HUES64 (cell line): ENCODE measurements around the gene SIGLEC9.

Experiments
- H3K27ac ChIP-seq: 2 replicates; pipeline ENCODE4 v1.7.0; 2013; ENCODE audit warnings: low read depth, low read length, inconsistent platforms
- H3K27me3 ChIP-seq: 2 replicates; pipeline ENCODE4 v1.6.1; 2013; ENCODE audit warnings: mild to moderate bottlenecking, low read length; ENCODE audit not compliant: insufficient read depth
- H3K36me3 ChIP-seq: 2 replicates; pipeline ENCODE4 v1.6.1; 2013; ENCODE audit warnings: mild to moderate bottlenecking, low read length; ENCODE audit not compliant: insufficient read depth
- H3K4me1 ChIP-seq: 2 replicates; pipeline ENCODE4 v1.6.1; 2013; ENCODE audit warnings: mild to moderate bottlenecking, low read length, moderate library complexity; ENCODE audit not compliant: insufficient read depth
- H3K4me3 ChIP-seq: 2 replicates; pipeline ENCODE4 v1.5.1; 2013; ENCODE audit warnings: mild to moderate bottlenecking, low read length, moderate library complexity
- H3K9ac ChIP-seq: 2 replicates; pipeline ENCODE4 v1.6.1; 2013; ENCODE audit warnings: mild to moderate bottlenecking, low read depth, low read length
- H3K9me3 ChIP-seq: 2 replicates; pipeline ENCODE4 v1.6.1; 2013; ENCODE audit warnings: low read depth, low read length; ENCODE audit not compliant: insufficient read depth
- WGBS: fragments of 150-250, 120-280 bp; methylation state at CpG from one replicate; pipeline ENCODE4 v1.1.7; 2013; ENCODE audit warnings: missing lambda C conversion rate; 5-methylcytosine and 5-hydroxymethylcytosine counted together

SIGLEC9 gene

DNA sequence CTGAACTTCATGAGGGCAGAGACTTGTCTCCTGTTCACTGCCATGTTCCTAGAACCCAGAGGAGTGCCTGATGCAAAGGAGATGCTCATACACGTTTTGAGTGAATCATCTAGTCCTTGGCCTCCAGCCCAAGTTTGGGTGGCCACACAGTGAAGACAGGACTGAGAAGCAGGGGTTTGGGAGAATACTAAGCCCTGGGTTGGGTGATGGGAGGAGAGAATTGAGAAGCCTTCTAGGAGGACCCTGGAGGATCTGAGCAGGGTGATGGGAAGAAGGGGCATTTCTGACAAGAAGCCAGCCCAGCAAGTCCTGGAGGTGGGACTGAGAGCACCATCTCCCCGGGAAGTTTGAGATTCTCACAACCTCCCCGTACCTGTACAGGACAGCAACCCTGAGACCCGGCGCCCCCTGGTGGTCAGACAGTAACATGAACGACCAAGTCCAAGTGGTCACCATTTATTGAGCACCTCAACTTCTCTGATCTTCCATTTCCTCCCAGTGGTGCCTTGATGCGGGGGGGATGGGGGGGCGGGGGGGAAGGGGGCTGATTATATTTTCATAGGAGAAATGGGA lies 27.5 kb upstream of the SIGLEC9 start:
- H3K27me3 ChIP-seq = no peaks in the 10 kb centered on the region
- 25% methylated on average over 6 of the region's 8 CpGs for WGBS
- H3K9me3 ChIP-seq = no peaks in the 10 kb centered on the region
- H3K36me3 ChIP-seq = peaks cover 10% of the 10 kb centered on the region
- 0 out of 2 replicates have a peak, but pooled peaks cover 3% of the 10 kb centered on the region for H3K4me1 ChIP-seq
- H3K4me3 ChIP-seq = no peak overlapping the region
- H3K27ac ChIP-seq = no peak overlapping the region
- H3K9ac ChIP-seq = no peak overlapping the region

GRCh38 chr19:51097796-51098195 lies 26.9 kb upstream of the SIGLEC9 start:
- H3K4me1 ChIP-seq = 0 out of 2 replicates have a peak, but pooled peaks cover 3% of the 10 kb centered on the region
- H3K9ac ChIP-seq = no peak overlapping the region
- H3K4me3 ChIP-seq = no peak overlapping the region
- 87% methylated on average over 20 of the region's 20 CpGs for WGBS
- H3K27me3 ChIP-seq = no peaks in the 10 kb centered on the region
- H3K36me3 ChIP-seq = peaks cover 15% of the 10 kb centered on the region
- H3K27ac ChIP-seq = no peak overlapping the region
- no peaks in the 10 kb centered on the region for H3K9me3 ChIP-seq

DNA sequence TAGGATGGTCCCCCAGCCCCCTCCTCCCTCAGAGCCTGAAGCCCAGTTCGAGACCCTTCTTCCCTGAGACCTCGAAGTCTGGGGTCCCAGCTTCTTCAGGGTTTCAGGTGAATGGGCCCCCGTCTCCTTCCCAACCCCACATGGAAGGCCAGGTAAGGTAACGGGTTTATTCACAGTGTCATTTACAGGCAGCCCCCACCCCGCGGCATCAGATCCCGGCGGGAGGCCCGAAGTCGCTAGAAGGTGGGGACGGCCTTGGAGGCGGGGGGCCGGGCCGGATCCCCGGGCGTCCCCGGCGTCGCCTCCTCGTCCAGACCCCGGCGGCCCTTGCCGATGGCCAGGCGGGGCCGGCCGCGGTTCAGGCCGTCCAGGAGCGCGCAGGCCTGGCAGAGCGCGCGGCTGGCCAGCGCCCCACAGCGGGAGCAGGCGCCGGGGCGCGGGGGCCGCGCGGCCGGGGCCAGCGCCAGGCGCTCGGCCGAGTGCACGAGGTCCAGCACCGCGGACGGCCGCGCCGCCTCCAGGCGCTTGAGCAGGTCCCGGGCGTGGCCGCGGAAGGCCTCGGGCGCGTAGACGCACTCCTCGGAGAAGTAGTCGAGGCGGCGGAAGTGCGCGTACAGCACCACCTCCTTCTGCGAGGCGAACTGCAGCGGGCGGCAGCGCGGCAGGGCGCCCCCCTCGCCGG lies 26.2 kb upstream of the SIGLEC9 start:
- H3K36me3 ChIP-seq = peaks cover 19% of the 10 kb centered on the region
- no peak overlapping the region for H3K27ac ChIP-seq
- no peaks in the 10 kb centered on the region for H3K9me3 ChIP-seq
- H3K9ac ChIP-seq = no peak overlapping the region
- no peaks in the 10 kb centered on the region for H3K27me3 ChIP-seq
- H3K4me3 ChIP-seq = no peak overlapping the region; the same call in 1 of the 2 replicates
- WGBS = 97% methylated on average over 78 of the region's 78 CpGs
- 0 out of 2 replicates have a peak, but pooled peaks cover 3% of the 10 kb centered on the region for H3K4me1 ChIP-seq

- Histone ChIP-seq H3K27me3 (no peaks in the 10 kb centered on the region), H3K9ac (no peak overlapping the region), H3K4me1 (0 out of 2 replicates have a peak, but pooled peaks cover 3% of the 10 kb centered on the region), H3K9me3 (no peaks in the 10 kb centered on the region), H3K36me3 (peaks cover 19% of the 10 kb centered on the region), H3K27ac (no peak overlapping the region), H3K4me3 (no peak overlapping the region; the same call in 1 of the 2 replicates)
- 95% methylated on average over 22 of the region's 22 CpGs for WGBS
Observed at GRCh38 chr19:51099047-51099382, 25.7 kb upstream of the SIGLEC9 start.

DNA sequence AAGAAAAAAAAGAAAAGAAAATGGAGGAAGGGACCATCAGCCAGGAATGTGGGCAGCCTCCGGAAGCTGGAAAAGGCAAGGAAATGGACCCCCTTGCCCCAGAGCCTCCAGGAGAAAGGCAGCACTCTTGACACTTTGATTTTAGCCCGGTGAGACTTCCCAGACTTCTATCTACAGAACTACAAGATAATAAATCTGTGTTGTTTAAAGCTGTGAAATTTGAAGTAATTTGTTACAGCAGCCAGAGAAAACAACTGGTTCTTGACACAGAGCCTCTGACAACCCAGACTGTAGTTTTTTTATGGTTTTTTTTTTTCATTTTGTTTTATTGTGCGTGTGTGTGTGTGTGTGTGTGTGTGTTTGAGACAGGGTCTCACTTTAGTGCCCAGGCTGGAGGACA lies 24.1 kb upstream of the SIGLEC9 start:
- Histone ChIP-seq H3K36me3 (peaks cover 19% of the 10 kb centered on the region), H3K4me1 (no peaks in the 10 kb centered on the region), H3K4me3 (no peak overlapping the region), H3K27ac (no peak overlapping the region), H3K9ac (no peak overlapping the region), H3K9me3 (no peaks in the 10 kb centered on the region), H3K27me3 (no peaks in the 10 kb centered on the region)
- WGBS = 71% methylated on average over 3 of the region's 3 CpGs

DNA sequence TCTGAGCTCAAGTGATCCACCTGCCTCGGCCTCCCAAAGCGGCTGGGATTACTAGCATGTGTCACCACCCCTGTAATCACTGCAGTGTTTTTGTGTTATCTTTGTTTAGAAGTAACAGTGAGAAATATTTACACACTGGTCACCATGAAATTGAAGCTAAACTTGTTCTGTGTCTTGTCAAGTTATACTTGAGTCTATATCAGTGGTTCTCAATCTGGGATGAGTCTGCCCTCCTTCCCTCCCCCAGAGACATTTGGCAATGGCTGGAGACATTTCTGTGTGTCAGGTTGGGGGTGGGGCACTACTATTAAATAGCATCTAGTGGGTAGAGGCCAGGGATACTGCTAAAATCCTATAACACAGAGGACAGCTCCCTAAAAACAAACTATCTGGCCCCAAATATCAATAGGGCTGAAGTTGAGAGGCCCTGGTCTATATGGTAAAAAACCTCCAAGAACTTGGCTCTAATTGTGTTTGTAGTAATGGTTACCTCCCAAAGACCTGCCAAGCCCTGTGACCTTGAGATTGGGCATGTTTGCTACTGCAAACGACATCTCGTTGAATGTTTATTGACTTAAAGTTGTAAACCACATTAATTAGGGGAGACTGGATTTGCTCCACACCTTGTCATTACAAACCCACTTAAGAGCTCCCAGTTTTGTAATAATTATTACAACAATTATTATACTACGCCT lies 23.4 kb upstream of the SIGLEC9 start:
- peaks cover 19% of the 10 kb centered on the region for H3K36me3 ChIP-seq

DNA sequence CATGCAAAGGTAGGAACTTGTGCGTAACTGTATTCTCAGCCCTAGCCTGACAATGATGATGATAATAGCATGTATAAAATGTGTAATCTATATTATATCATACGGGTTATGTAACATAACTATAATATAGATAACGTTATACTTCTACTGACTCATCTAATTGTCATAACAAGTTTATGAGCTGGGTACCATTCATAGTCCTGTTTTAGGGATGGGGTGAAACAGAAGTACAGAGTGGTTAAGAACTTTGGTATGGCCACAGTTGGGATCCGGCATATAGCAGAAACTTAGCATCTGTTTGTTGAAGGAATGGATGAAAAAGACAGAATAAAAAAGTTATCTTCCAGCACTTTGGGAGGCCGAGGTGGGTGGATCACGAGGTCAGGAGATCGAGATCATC lies 21.7 kb upstream of the SIGLEC9 start:
- Histone ChIP-seq H3K36me3 (peaks cover 19% of the 10 kb centered on the region), H3K9ac (no peak overlapping the region), H3K9me3 (no peaks in the 10 kb centered on the region), H3K27me3 (no peaks in the 10 kb centered on the region), H3K27ac (no peak overlapping the region), H3K4me3 (no peak overlapping the region), H3K4me1 (peaks cover 3% of the 10 kb centered on the region; the same call in 1 of the 2 replicates)
- 95% methylated on average over 4 of the region's 7 CpGs for WGBS

More for the DNA sequence above, 23.4 kb upstream of the SIGLEC9 start:
- Histone ChIP-seq H3K9ac (no peak overlapping the region), H3K27ac (no peak overlapping the region), H3K4me3 (no peak overlapping the region), H3K27me3 (no peaks in the 10 kb centered on the region), H3K9me3 (no peaks in the 10 kb centered on the region), H3K4me1 (no peaks in the 10 kb centered on the region)
- 92% methylated on average over 2 of the region's 5 CpGs for WGBS

GRCh38 chr19:51103926-51104341 lies 20.8 kb upstream of the SIGLEC9 start:
- H3K4me1 ChIP-seq = peaks cover 3% of the 10 kb centered on the region; the same call in 1 of the 2 replicates
- no peak overlapping the region for H3K4me3 ChIP-seq
- WGBS = 97% methylated on average over 49 of the region's 49 CpGs
- H3K27ac ChIP-seq = no peak overlapping the region
- H3K9ac ChIP-seq = no peak overlapping the region
- no peaks in the 10 kb centered on the region for H3K27me3 ChIP-seq
- peaks cover 19% of the 10 kb centered on the region for H3K36me3 ChIP-seq
- H3K9me3 ChIP-seq = no peaks in the 10 kb centered on the region

GRCh38 chr19:51107406-51108065 lies 17.2 kb upstream of the SIGLEC9 start:
- H3K9ac ChIP-seq = peak overlapping the region; percentile 67
- H3K4me3 ChIP-seq = peak overlapping the region; percentile 73
- H3K27ac ChIP-seq = no peak overlapping the region

GRCh38 chr19:51108066-51108804 lies 16.5 kb upstream of the SIGLEC9 start, which contains the start of gene CTU1:
Gene CTU1, minus strand, starts transcription at chr19:51108409. Its CDS starts 3,840 bp downstream, at chr19:51104569.
- Histone ChIP-seq H3K36me3 (no peaks in the 10 kb centered on the region), H3K27ac (no peak within 1 kb of the TSS), H3K4me1 (peaks cover 3% of the 10 kb centered on the region; the same call in 1 of the 2 replicates), H3K4me3 (peak within 1 kb of the TSS; percentile 73), H3K9me3 (no peaks in the 10 kb centered on the region), H3K27me3 (peaks cover 17% of the 10 kb centered on the region; the same call in 1 of the 2 replicates), H3K9ac (peak within 1 kb of the TSS; percentile 67)
- under 1% methylated on average over 43 of the region's 43 CpGs for WGBS

More at GRCh38 chr19:51107406-51108065, 17.2 kb upstream of the SIGLEC9 start:
- Histone ChIP-seq H3K36me3 (peaks cover 6% of the 10 kb centered on the region), H3K27me3 (peaks cover 13% of the 10 kb centered on the region; the same call in 1 of the 2 replicates), H3K4me1 (peaks cover 3% of the 10 kb centered on the region; the same call in 1 of the 2 replicates), H3K9me3 (no peaks in the 10 kb centered on the region)
- 24% methylated on average over 18 of the region's 18 CpGs for WGBS
